GM18909 (cell line): ENCODE data around the gene TMEM156.
A peak's percentile ranks its signal among the peaks of the same experiment; 100 is the strongest.
"Not testable (repeated sequence)": the region's sequence is repeated elsewhere in the genome, so short reads cannot be mapped to it uniquely, and the experiment has no call there.

Experiments used
- ATAC-seq: cut with Tn5 transposase; IDR thresholded peaks from one replicate; pipeline ENCODE4 v1.9.1; 2021; ENCODE audit warnings: mild to moderate bottlenecking; ENCODE audit not compliant: unreplicated experiment, poor library complexity

Gene TMEM156

GRCh38 chr4:38964942-38965775 lies 67.0 kb downstream of the TMEM156 start:
- ATAC-seq = no peak

- ATAC-seq = not testable (repeated sequence)
Measured at GRCh38 chr4:38959248-38959647, 73.0 kb downstream of the TMEM156 start.

- ATAC-seq = peak; percentile 69
Measured at GRCh38 chr4:38958453-38959190, 73.6 kb downstream of the TMEM156 start.

GRCh38 chr4:38957893-38958292 lies 74.3 kb downstream of the TMEM156 start:
- ATAC-seq = no peak

- ATAC-seq = no peak
Measured at GRCh38 chr4:38957261-38957815, 74.9 kb downstream of the TMEM156 start.

- no peak for ATAC-seq
Measured at GRCh38 chr4:38955957-38956356, 76.3 kb downstream of the TMEM156 start.

- no peak for ATAC-seq
Measured at GRCh38 chr4:38954727-38955126, 77.5 kb downstream of the TMEM156 start.

- ATAC-seq = no peak
Measured at GRCh38 chr4:38952017-38952416, 80.2 kb downstream of the TMEM156 start.

- no peak for ATAC-seq
Measured at GRCh38 chr4:38951598-38951997, 80.6 kb downstream of the TMEM156 start.

- ATAC-seq = no peak
Measured at GRCh38 chr4:38950734-38951133, 81.5 kb downstream of the TMEM156 start.

- no peak for ATAC-seq
Measured at GRCh38 chr4:38950159-38950558, 82.0 kb downstream of the TMEM156 start.

- no peak for ATAC-seq
Measured at GRCh38 chr4:38949411-38950051, 82.7 kb downstream of the TMEM156 start.

- no peak for ATAC-seq
Measured at GRCh38 chr4:38948551-38948950, 83.7 kb downstream of the TMEM156 start.

- ATAC-seq = no peak
Measured at GRCh38 chr4:38946919-38947318, 85.3 kb downstream of the TMEM156 start.

GRCh38 chr4:38944440-38944839 lies 87.8 kb downstream of the TMEM156 start:
- ATAC-seq = no peak

- no peak for ATAC-seq
Measured at GRCh38 chr4:38943343-38943742, 88.9 kb downstream of the TMEM156 start.

GRCh38 chr4:38941906-38942305 lies 90.3 kb downstream of the TMEM156 start:
- not testable (repeated sequence) for ATAC-seq

GRCh38 chr4:38940476-38940875 lies 91.7 kb downstream of the TMEM156 start:
- ATAC-seq = no peak

- peak; percentile 91 for ATAC-seq
Measured at GRCh38 chr4:38939165-38939564, 93.0 kb downstream of the TMEM156 start.

- ATAC-seq = no peak
Measured at GRCh38 chr4:38935391-38936073, 96.7 kb downstream of the TMEM156 start.
